Naive thymus-derived CD4-positive, alpha-beta T cell (primary cell): ENCODE results near the gene LPCAT4. TPM values are rescaled to one million over a fixed set of nuclear protein-coding genes. Genes with fewer than 3 reads are reported as not detected.
A peak's percentile ranks its signal among the peaks of the same experiment; 100 is the strongest.
"Not testable (repeated sequence)": the region's sequence is repeated elsewhere in the genome, so short reads cannot be mapped to it uniquely, and the experiment has no call there.

Source experiments
- ATAC-seq: fragments of 150-1000 bp; cut with Tn5 transposase; 2 replicates; pipeline ENCODE4 v1.10.0; 2021; ENCODE audit warnings: mild to moderate bottlenecking, moderate library complexity
- CTCF ChIA-PET: fragments of 350-600 bp; sonication (Branson Sonifier 250); formaldehyde crosslinking; loops from one replicate; lab custom pipeline; 2021; ENCODE audit warnings: antibody characterized with exemption; lab: Charles Lee
- POLR2A ChIA-PET: fragments of 350-600 bp; sonication (Branson Sonifier 250); formaldehyde crosslinking; loops from one replicate; lab custom pipeline; 2021; ENCODE audit warnings: antibody characterized with exemption, inconsistent platforms; lab: Charles Lee
- DNase-seq, 9 donors: peaks; one replicate each; pipeline versions ENCODE4 v3.0.0 to v3.0.0-alpha.2; 2020 to 2022; ENCODE audit warnings: mixed read lengths in 1 of 9
- H3K27ac ChIP-seq: one replicate; pipeline ENCODE4 v1.7.0; 2013; ENCODE audit warnings: mild to moderate bottlenecking, low read depth, low read length, moderate library complexity
- H3K27me3 ChIP-seq, 2 donors: one replicate each; pipeline ENCODE4 v1.7.0; 2013; ENCODE audit warnings: low read length in 2 of 2, mild to moderate bottlenecking in 2 of 2, moderate library complexity in 2 of 2; ENCODE audit not compliant: control insufficient read depth in 2 of 2, insufficient read depth in 2 of 2
- H3K36me3 ChIP-seq, 3 experiments: 1 replicate in 2 of 3; 2 replicates in 1 of 3; pipeline ENCODE4 v1.7.0; 2013; ENCODE audit warnings: low read length in 3 of 3, mild to moderate bottlenecking in 3 of 3, moderate library complexity in 1 of 3; ENCODE audit not compliant: insufficient read depth in 3 of 3, control insufficient read depth in 2 of 3
- H3K4me1 ChIP-seq, 2 donors: one replicate each; pipeline ENCODE4 v1.7.0; 2013; ENCODE audit warnings: low read length in 2 of 2, mild to moderate bottlenecking in 2 of 2, moderate library complexity in 1 of 2; ENCODE audit not compliant: control insufficient read depth in 2 of 2, insufficient read depth in 2 of 2
- H3K4me3 ChIP-seq: 2 replicates; pipeline ENCODE4 v1.7.0; 2013; ENCODE audit warnings: mild to moderate bottlenecking, low read length
- H3K9me3 ChIP-seq, 3 experiments: 1 replicate in 2 of 3; 2 replicates in 1 of 3; pipeline ENCODE4 v1.7.0; 2013; ENCODE audit warnings: low read length in 3 of 3; ENCODE audit not compliant: control insufficient read depth in 2 of 3
- H3K27ac Mint-ChIP-seq, 9 donors: one replicate each; pipeline ENCODE4 v1.8.0; 2020 to 2022; ENCODE audit warnings: mixed read lengths in 9 of 9, mild to moderate bottlenecking in 8 of 9, moderate library complexity in 5 of 9, inconsistent platforms in 2 of 9
- H3K27me3 Mint-ChIP-seq, 5 donors: one replicate each; pipeline ENCODE4 v1.8.0; 2021 to 2022; ENCODE audit warnings: mixed read lengths in 5 of 5, mild to moderate bottlenecking in 1 of 5
- H3K36me3 Mint-ChIP-seq, 5 donors: one replicate each; pipeline ENCODE4 v1.8.0; 2020 to 2022; ENCODE audit warnings: mixed read lengths in 5 of 5, mild to moderate bottlenecking in 3 of 5, inconsistent platforms in 1 of 5
- H3K4me1 Mint-ChIP-seq, 7 donors: one replicate each; pipeline ENCODE4 v1.8.0; 2020 to 2022; ENCODE audit warnings: mixed read lengths in 7 of 7, mild to moderate bottlenecking in 3 of 7, inconsistent platforms in 1 of 7
- H3K4me3 Mint-ChIP-seq, 10 donors: one replicate each; pipeline ENCODE4 v1.8.0; 2020 to 2022; ENCODE audit warnings: mild to moderate bottlenecking in 10 of 10, mixed read lengths in 10 of 10, moderate library complexity in 6 of 10, inconsistent platforms in 2 of 10
- H3K9me3 Mint-ChIP-seq, 11 donors: one replicate each; pipeline ENCODE4 v1.8.0; 2020 to 2022; ENCODE audit warnings: mixed read lengths in 11 of 11, mild to moderate bottlenecking in 4 of 11, inconsistent platforms in 1 of 11, moderate library complexity in 1 of 11
- intact Hi-C, 2 donors: fragments of 100-400 bp; cut with micrococcal nuclease; formaldehyde crosslinking; loops; one replicate each; pipeline ENCODE4 v1.15.1; 2023
- polyA plus RNA-seq, 2 donors: library from polyadenylated mRNA; unstranded; fragments of 300-500 nt; fragmentation: Illumina TruSeq; gene quantifications; one replicate each; pipeline ENCODE4 v1.2.3, GENCODE V29; 2021
- total RNA-seq, 6 experiments: library from RNA in 5 of 6; stranded (reverse) in 5 of 6; gene quantifications; 1 replicate in 5 of 6; 2 replicates in 1 of 6; pipeline ENCODE4 v1.2.3 and lab custom pipeline; 2021 to 2026

The LPCAT4 gene
- total RNA-seq (10 to 100 TPM; 40.0 to 95.5 (median 63.4) TPM), polyA plus RNA-seq (10 to 100 TPM; 10.8 to 15.1 TPM), total RNA-seq (lab: John Stamatoyannopoulos, UW) (25.4 reads per million, percentile 56 among the genes with 10 or more reads in this experiment)

DNA sequence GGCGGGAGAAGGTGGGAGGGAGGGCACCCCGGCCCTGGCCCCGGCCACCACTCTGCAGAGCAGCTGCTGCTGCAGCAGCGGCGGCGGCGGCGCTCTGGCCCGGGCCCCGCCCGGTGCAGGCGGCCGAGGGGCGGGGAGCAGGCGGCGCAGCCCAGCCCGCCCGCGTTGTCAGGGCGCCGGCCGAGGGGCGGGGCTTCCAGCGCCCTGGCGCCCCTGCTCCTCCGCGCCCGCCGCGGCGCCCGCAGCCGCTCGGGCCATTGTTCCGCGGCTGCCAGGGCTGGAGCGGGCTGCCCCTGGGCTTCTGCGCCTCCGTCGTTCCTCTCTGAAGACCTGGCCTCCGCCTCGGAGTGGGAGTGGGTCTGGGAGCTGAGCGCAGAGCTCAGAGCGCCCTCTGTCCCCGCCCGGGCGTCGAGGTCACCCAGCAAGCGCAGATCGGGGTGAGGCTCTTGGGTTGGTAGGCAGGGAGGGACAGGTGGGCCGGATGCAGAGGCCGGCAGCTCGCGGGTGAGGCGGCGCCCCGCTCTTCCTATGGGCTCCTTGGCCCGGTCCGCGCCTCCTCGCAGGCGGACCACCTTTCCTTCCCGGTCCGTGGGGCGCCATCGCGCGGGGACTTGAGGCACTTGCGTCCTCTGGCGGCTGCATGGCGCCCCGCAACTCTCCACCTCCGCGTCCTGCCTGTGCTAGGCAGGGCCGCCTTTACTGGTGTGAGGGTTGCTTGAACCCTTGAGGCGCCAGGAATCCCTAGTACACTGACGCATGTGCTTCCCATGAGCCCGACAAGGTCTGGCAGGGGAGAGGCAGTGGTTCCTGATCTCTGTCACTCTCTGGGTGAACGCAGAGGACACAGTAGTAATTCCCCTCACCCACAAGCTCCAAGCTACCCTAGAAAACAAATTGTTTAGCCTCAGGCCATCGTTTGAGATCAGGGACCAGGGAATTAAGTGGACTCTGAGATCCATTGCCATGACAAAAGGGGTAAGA lies at the start of gene LPCAT4:
LPCAT4 (minus strand) TSS at position 96 of the 981 bp plus-strand sequence. CDS start 96 bp downstream, outside the sequence.
- Histone ChIP-seq H3K4me1 (peaks cover 13 to 17% of the 10 kb centered on the region in 2 donors), H3K27ac (peak within 1 kb of the TSS; percentile 88), H3K9me3 (no peaks in the 10 kb centered on the region), H3K36me3 (peaks cover 0 to 15% (median 0%) of the 10 kb centered on the region in 3 experiments), H3K27me3 (no peaks in the 10 kb centered on the region), H3K4me3 (peak within 1 kb of the TSS; percentile 82)
- H3K27ac Mint-ChIP-seq = peak within 1 kb of the TSS; percentile 86 to 98 (median 94)
- H3K27me3 Mint-ChIP-seq = no peaks in the 10 kb centered on the region
- ATAC-seq = peak; percentile 94
- peaks cover 0 to 18% (median 5%) of the 10 kb centered on the region in 5 donors for H3K36me3 Mint-ChIP-seq
- ChIA-PET POLR2A (interaction anchor here (0.6 to 5.1 kb wide), 20 partner anchors 9 to 329 kb away, joined by 3 to 49 read pairs (median 5); partner anchors contain the start of genes AVEN, EMC4, EMC7 and GOLGA8B), CTCF (interaction anchor here (0.6 to 3.5 kb wide), 28 partner anchors 11 to 310 kb away, joined by 3 to 68 read pairs (median 4); partner anchors contain the start of genes EMC4, GOLGA8B, NOP10 and NUTM1)
- peaks cover 0 to 4% (median 0%) of the 10 kb centered on the region in 11 donors for H3K9me3 Mint-ChIP-seq
- peak within 1 kb of the TSS; percentile 94 to 99 (median 96) for H3K4me3 Mint-ChIP-seq
- peaks cover 5 to 45% (median 27%) of the 10 kb centered on the region in 7 donors for H3K4me1 Mint-ChIP-seq
- intact Hi-C loops = loop anchor here (1.0 to 10.0 kb wide), 18 partner anchors 24 to 621 kb away; partner anchors contain the start of genes EMC7 (in 2 of the 2), GOLGA8B (in 2 of the 2), KATNBL1 (in 2 of the 2) and NOP10 (in 2 of the 2)
- DNase-seq = peak; percentile 81 to 91 (median 89)

GRCh38 chr15:34409511-34409910 lies 42.5 kb upstream of the LPCAT4 start:
- H3K27me3 Mint-ChIP-seq, ATAC-seq, intact Hi-C loops, H3K9me3 Mint-ChIP-seq, POLR2A ChIA-PET, DNase-seq, H3K4me1 ChIP-seq, H3K36me3 ChIP-seq, H3K4me1 Mint-ChIP-seq, H3K4me3 Mint-ChIP-seq, H3K27ac Mint-ChIP-seq, H3K4me3 ChIP-seq, CTCF ChIA-PET, H3K27me3 ChIP-seq, H3K36me3 Mint-ChIP-seq, H3K9me3 ChIP-seq, H3K27ac ChIP-seq: not testable (repeated sequence)

DNA sequence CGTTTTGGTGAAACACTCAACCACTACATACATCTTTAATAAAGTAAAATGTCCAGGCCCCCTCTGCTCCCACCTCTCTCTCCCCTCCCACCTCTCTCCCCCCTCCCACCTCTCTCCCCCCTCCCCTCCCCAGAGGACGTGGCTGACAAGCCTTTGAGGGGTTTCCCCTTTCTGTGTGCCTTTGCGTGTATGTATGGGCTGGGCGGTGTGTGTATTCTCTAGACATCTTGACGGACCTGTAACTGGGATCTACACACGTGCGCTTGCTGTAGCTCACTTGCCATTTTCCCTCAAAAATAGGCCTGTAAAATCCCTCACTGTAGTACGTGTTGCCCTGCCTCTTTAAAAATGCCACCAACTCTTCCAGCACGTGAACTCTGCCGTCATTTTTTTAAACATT lies 42.0 kb upstream of the LPCAT4 start:
- POLR2A ChIA-PET, H3K9me3 ChIP-seq, intact Hi-C loops, H3K4me3 ChIP-seq, H3K9me3 Mint-ChIP-seq, H3K4me1 ChIP-seq, H3K4me3 Mint-ChIP-seq, H3K36me3 Mint-ChIP-seq, CTCF ChIA-PET, H3K27ac ChIP-seq, H3K27me3 Mint-ChIP-seq, ATAC-seq, H3K4me1 Mint-ChIP-seq, H3K27me3 ChIP-seq, H3K36me3 ChIP-seq, H3K27ac Mint-ChIP-seq, DNase-seq: not testable (repeated sequence)

DNA sequence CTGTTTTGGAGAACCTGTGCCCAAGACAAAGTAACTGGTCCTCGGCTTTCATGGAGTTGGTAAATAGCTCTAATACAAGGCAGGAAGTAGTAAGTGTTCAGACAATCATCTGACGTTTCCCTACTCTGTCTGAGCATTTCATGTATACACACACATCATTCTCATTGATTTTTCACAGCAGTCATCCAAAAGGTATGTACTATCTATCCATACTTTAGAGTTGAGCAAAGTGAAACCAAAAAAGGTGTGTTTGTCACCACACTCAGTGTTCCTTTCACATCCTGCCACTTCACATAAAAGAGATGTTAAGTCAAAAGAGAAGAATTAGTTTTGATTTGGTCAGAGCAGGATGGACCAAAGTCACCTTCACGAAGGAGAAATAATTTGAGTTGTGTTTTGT lies 36.9 kb upstream of the LPCAT4 start:
- DNase-seq, H3K27me3 Mint-ChIP-seq, H3K27ac Mint-ChIP-seq, CTCF ChIA-PET, H3K27ac ChIP-seq, H3K4me3 ChIP-seq, H3K9me3 Mint-ChIP-seq, H3K4me1 Mint-ChIP-seq, H3K36me3 Mint-ChIP-seq, H3K36me3 ChIP-seq, H3K4me1 ChIP-seq, intact Hi-C loops, H3K27me3 ChIP-seq, H3K9me3 ChIP-seq, H3K4me3 Mint-ChIP-seq, POLR2A ChIA-PET: not testable (repeated sequence)
- ATAC-seq = peak; percentile 34

GRCh38 chr15:34403160-34403598 lies 36.2 kb upstream of the LPCAT4 start:
- DNase-seq, H3K27ac Mint-ChIP-seq, H3K4me1 Mint-ChIP-seq, H3K36me3 ChIP-seq, H3K9me3 Mint-ChIP-seq, CTCF ChIA-PET, intact Hi-C loops, H3K27ac ChIP-seq, H3K4me3 ChIP-seq, H3K4me1 ChIP-seq, H3K9me3 ChIP-seq, H3K27me3 Mint-ChIP-seq, POLR2A ChIA-PET, H3K4me3 Mint-ChIP-seq, H3K27me3 ChIP-seq, H3K36me3 Mint-ChIP-seq: not testable (repeated sequence)
- peak; percentile 29 for ATAC-seq

- H3K36me3 Mint-ChIP-seq, H3K4me1 ChIP-seq, H3K36me3 ChIP-seq, H3K4me1 Mint-ChIP-seq, H3K27ac ChIP-seq, DNase-seq, intact Hi-C loops, H3K27ac Mint-ChIP-seq, CTCF ChIA-PET, POLR2A ChIA-PET, H3K27me3 Mint-ChIP-seq, H3K9me3 ChIP-seq, H3K27me3 ChIP-seq, H3K4me3 Mint-ChIP-seq, H3K4me3 ChIP-seq, ATAC-seq, H3K9me3 Mint-ChIP-seq: not testable (repeated sequence)
Observed at GRCh38 chr15:34397637-34398259, 30.8 kb upstream of the LPCAT4 start.
